Keratinocyte (primary cell): ENCODE results near the gene EPHA10. TPM values are rescaled to one million over a fixed set of nuclear protein-coding genes. Genes with fewer than 3 reads are reported as not detected.

Source experiments
- DNase-seq: peaks from one replicate; pipeline ENCODE4 v3.0.0-alpha.2; 2011; ENCODE audit warnings: low read depth, missing footprints, low spot score
- FAIRE-seq: peaks from 2 replicates; lab custom pipeline; 2011; peaks lifted over from hg19 to GRCh38; lab: Jason Lieb, UNC
- H2AFZ ChIP-seq: 2 replicates; pipeline ENCODE4 v1.6.0; 2012; ENCODE audit warnings: low read length, control low read depth, inconsistent platforms; ENCODE audit not compliant: control insufficient read depth
- H3K27ac ChIP-seq: 2 replicates; pipeline ENCODE4 v1.5.1; 2011; ENCODE audit warnings: low read length; ENCODE audit not compliant: control insufficient read depth, insufficient read depth
- H3K27me3 ChIP-seq: 3 replicates; pipeline ENCODE4 v1.6.0; 2011; ENCODE audit warnings: low read length; ENCODE audit not compliant: control insufficient read depth, insufficient read depth; ENCODE audit errors: extremely low read depth
- H3K36me3 ChIP-seq, 2 experiments: 2 replicates in 1 of 2; 3 replicates in 1 of 2; pipeline ENCODE4 v1.5.1; 2011; ENCODE audit warnings: low read length in 2 of 2, mild to moderate bottlenecking in 1 of 2; ENCODE audit not compliant: control insufficient read depth in 2 of 2, insufficient read depth in 2 of 2; ENCODE audit errors: extremely low read depth in 1 of 2
- H3K4me1 ChIP-seq: 3 replicates; pipeline ENCODE4 v1.5.1; 2011; ENCODE audit warnings: low read length; ENCODE audit not compliant: control insufficient read depth, insufficient read depth; ENCODE audit errors: extremely low read depth
- H3K4me2 ChIP-seq: 3 replicates; pipeline ENCODE4 v1.6.0; 2011; ENCODE audit warnings: low read depth, low read length; ENCODE audit not compliant: control insufficient read depth, insufficient read depth; ENCODE audit errors: extremely low read depth
- H3K4me3 ChIP-seq, 3 experiments: fragments of 200-600 bp in 1 of 3; sonication (generic) in 1 of 3; 2 replicates in 2 of 3; 3 replicates in 1 of 3; pipeline ENCODE4 v1.5.1; 2011 to 2016; ENCODE audit warnings: low read length in 3 of 3, mild to moderate bottlenecking in 3 of 3, control low read depth in 2 of 3, inconsistent platforms in 1 of 3, low read depth in 1 of 3, mixed read lengths in 1 of 3, mixed run types in 1 of 3, moderate library complexity in 1 of 3; ENCODE audit not compliant: control insufficient read depth in 2 of 3, insufficient read depth in 2 of 3; ENCODE audit errors: extremely low read depth in 1 of 3
- H3K79me2 ChIP-seq: 2 replicates; pipeline ENCODE4 v1.6.0; 2012; ENCODE audit warnings: low read length; ENCODE audit not compliant: control insufficient read depth, insufficient read depth
- H3K9ac ChIP-seq: 3 replicates; pipeline ENCODE4 v1.6.0; 2011; ENCODE audit warnings: low read length; ENCODE audit not compliant: control insufficient read depth, insufficient read depth; ENCODE audit errors: extremely low read depth
- H3K9me1 ChIP-seq: 3 replicates; pipeline ENCODE4 v1.6.0; 2011; ENCODE audit warnings: low read length; ENCODE audit not compliant: control insufficient read depth, insufficient read depth; ENCODE audit errors: extremely low read depth
- H3K9me3 ChIP-seq: 2 replicates; pipeline ENCODE4 v1.5.1; 2012; ENCODE audit warnings: low read depth, low read length; ENCODE audit not compliant: control insufficient read depth
- H4K20me1 ChIP-seq: 3 replicates; pipeline ENCODE4 v1.6.0; 2011; ENCODE audit warnings: low read length; ENCODE audit not compliant: control insufficient read depth, insufficient read depth; ENCODE audit errors: extremely low read depth
- EZH2 ChIP-seq: IDR thresholded peaks from one replicate; pipeline ENCODE4 v1.6.1; 2012; ENCODE audit warnings: inconsistent platforms, mild to moderate bottlenecking, low read length, moderate library complexity
- dilution Hi-C: fragments of 300-500 bp; cut with MboI; formaldehyde crosslinking; loops from one replicate; pipeline ENCODE4 v1.7.0; 2020; ENCODE audit warnings: low sequenced_read_pairs; ENCODE audit not compliant: extremely low pct_ligation_motif_present
- polyA plus RNA-seq, 5 experiments: library from polyadenylated mRNA; depleted of rRNA in 3 of 5; stranded (reverse) in 3 of 5; stranded (forward) in 1 of 5; unstranded in 1 of 5; fragments of >200 nt; gene quantifications; 1 replicate in 1 of 5; 2 replicates in 3 of 5; 3 replicates in 1 of 5; pipeline versions ENCODE4 v1.2.1 to v1.2.3, GENCODE V29; 2011 to 2012; ENCODE audit warnings: missing spikeins in 2 of 5, low read depth in 1 of 5, low replicate concordance in 1 of 5
- TF ChIP-seq, protein P1 (sequence below), 3 experiments: IDR thresholded peaks in 1 of 3; conservative IDR thresholded peaks in 1 of 3; optimal IDR thresholded peaks in 1 of 3; 2 replicates in 2 of 3; 3 replicates in 1 of 3; pipeline versions ENCODE3 to v1.5.1; 2011; ENCODE audit warnings: low read length in 3 of 3, mild to moderate bottlenecking in 3 of 3, moderate library complexity in 2 of 3, control low read depth in 1 of 3, inconsistent platforms in 1 of 3; ENCODE audit not compliant: insufficient read depth in 2 of 3; ENCODE audit errors: extremely low read depth in 1 of 3

Gene EPHA10
- polyA plus RNA-seq, 1 donor (not counting 4 experiments of a cell fraction or from before 2014, with no cell fraction given), result not detected

DNA sequence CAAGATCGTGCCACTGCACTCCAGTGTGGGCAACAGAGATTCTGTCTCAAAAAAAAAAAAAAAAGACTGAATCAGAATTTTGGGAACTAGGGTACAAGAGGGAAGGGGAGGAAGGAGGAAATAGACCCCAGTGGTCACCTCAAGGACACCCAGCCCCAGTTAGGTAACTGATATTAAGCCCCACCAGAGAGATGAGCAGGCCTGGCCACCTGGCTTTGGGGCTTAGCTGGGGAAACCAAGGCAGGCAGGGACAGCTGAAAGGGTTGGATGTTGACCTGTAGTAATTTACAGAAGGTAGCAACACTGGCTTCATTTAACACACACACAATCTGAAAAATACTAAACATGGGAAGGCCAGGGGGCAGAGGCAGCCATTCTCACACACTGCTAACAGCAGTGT is 37.5 kb upstream of the EPHA10 start:
- Histone ChIP-seq H3K9me1 (no peaks in the 10 kb centered on the region), H3K27ac (no peak overlapping the region), H3K79me2 (peaks cover 29% of the 10 kb centered on the region), H3K9me3 (no peaks in the 10 kb centered on the region), H3K4me1 (peaks cover 8% of the 10 kb centered on the region), H3K4me2 (no peak overlapping the region), H3K27me3 (no peaks in the 10 kb centered on the region), H3K4me3 (no peak overlapping the region), H4K20me1 (peaks cover 7% of the 10 kb centered on the region), H3K9ac (no peak overlapping the region), H2AFZ (no peak overlapping the region), H3K36me3 (peaks cover 35 to 42% of the 10 kb centered on the region in 2 experiments)
- dilution Hi-C loops, result no loop called here
- no peak for FAIRE-seq
- TF ChIP-seq, protein P1, sequence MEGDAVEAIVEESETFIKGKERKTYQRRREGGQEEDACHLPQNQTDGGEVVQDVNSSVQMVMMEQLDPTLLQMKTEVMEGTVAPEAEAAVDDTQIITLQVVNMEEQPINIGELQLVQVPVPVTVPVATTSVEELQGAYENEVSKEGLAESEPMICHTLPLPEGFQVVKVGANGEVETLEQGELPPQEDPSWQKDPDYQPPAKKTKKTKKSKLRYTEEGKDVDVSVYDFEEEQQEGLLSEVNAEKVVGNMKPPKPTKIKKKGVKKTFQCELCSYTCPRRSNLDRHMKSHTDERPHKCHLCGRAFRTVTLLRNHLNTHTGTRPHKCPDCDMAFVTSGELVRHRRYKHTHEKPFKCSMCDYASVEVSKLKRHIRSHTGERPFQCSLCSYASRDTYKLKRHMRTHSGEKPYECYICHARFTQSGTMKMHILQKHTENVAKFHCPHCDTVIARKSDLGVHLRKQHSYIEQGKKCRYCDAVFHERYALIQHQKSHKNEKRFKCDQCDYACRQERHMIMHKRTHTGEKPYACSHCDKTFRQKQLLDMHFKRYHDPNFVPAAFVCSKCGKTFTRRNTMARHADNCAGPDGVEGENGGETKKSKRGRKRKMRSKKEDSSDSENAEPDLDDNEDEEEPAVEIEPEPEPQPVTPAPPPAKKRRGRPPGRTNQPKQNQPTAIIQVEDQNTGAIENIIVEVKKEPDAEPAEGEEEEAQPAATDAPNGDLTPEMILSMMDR (optimal IDR thresholded peaks at IDR 0.05 in 1 of 3, IDR thresholded peaks at IDR 0.05 in 1 of 3, conservative IDR thresholded peaks at IDR 0.05 in 1 of 3; ENCODE audit: extremely low read depth in 1 of 3, insufficient read depth in 2 of 3, low read length in 3 of 3), result no peak
- TF ChIP-seq EZH2, result no peak
- DNase-seq, result no peak

DNA sequence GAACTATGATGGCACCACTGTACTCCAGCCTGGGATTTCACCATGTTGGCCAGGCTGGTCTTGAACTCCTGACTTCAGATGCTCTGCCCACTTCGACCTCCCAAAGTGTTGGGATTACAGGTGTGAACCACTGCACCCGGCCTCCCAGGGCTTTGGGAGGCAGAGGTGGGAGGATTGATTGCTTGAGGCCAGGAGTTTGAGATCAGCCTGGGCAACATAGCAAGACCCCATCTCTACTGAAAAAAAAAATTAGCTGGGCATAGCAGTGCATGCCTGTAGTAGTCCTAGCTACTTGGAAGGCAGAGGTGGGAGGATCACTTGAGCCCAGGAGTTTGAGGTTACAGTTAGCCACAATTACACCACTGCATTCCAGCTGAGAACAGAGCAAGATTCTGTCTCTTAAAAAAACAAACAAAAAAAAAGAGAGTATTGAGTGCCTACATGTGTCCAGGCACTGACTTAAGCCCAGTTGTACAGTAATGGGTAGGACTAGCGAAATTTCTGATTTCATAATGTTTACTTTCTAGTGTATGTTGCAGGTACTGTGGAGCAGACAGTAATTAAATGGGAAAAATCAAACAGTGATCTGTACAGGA is 32.9 kb upstream of the EPHA10 start:
- dilution Hi-C loops, result no loop called here
- peaks cover 18% of the 10 kb centered on the region for H3K27me3 ChIP-seq
- no peak overlapping the region for H3K4me3 ChIP-seq
- no peak for DNase-seq
- no peaks in the 10 kb centered on the region for H3K4me1 ChIP-seq
- H3K9me1 ChIP-seq, result no peaks in the 10 kb centered on the region
- no peaks in the 10 kb centered on the region for H3K9me3 ChIP-seq
- peaks cover 6 to 8% of the 10 kb centered on the region in 2 experiments for H3K36me3 ChIP-seq
- no peaks in the 10 kb centered on the region for H3K79me2 ChIP-seq
- H4K20me1 ChIP-seq, result peaks cover 2% of the 10 kb centered on the region
- no peak for FAIRE-seq
- no peak overlapping the region for H2AFZ ChIP-seq
- H3K9ac ChIP-seq, result no peak overlapping the region
- H3K27ac ChIP-seq, result no peak overlapping the region
- TF ChIP-seq, protein P1 (optimal IDR thresholded peaks at IDR 0.05 in 1 of 3, IDR thresholded peaks at IDR 0.05 in 1 of 3, conservative IDR thresholded peaks at IDR 0.05 in 1 of 3; ENCODE audit: extremely low read depth in 1 of 3, insufficient read depth in 2 of 3, low read length in 3 of 3), result no peak
- TF ChIP-seq EZH2, result no peak
- H3K4me2 ChIP-seq, result no peak overlapping the region
